Measurements from ENCODE around the gene OPA1.

The OPA1 gene

GRCh38 chr3:193686665-193687483, 93.9 kb downstream of the OPA1 start:
- TF ChIP-seq YY1 (IDR thresholded peaks at IDR 0.05; ENCODE audit: low read depth) (no peak), CREB1 (IDR thresholded peaks at IDR 0.05; ENCODE audit: low read depth) (no peak), USF1 (IDR thresholded peaks at IDR 0.05) (no peak), FOXM1 (IDR thresholded peaks at IDR 0.05; ENCODE audit: borderline replicate concordance, low read depth) (no peak), TCF12 (IDR thresholded peaks at IDR 0.05; ENCODE audit: low read depth) (no peak), ZBTB7A (IDR thresholded peaks at IDR 0.05; ENCODE audit: low read depth) (no peak), TEAD4 (IDR thresholded peaks at IDR 0.05) (no peak), NFIC (IDR thresholded peaks at IDR 0.05) (no peak), RAD21 (IDR thresholded peaks at IDR 0.05; ENCODE audit: low read depth) (no peak), TAF1 (IDR thresholded peaks at IDR 0.05; ENCODE audit: low read depth) (no peak), CEBPB (IDR thresholded peaks at IDR 0.05) (no peak), EP300 (IDR thresholded peaks at IDR 0.05; ENCODE audit: borderline replicate concordance) (no peak), EGR1 (IDR thresholded peaks at IDR 0.05) (no peak)
- TF ChIP-seq, protein P1, sequence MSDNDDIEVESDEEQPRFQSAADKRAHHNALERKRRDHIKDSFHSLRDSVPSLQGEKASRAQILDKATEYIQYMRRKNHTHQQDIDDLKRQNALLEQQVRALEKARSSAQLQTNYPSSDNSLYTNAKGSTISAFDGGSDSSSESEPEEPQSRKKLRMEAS (IDR thresholded peaks at IDR 0.05), result no peak
- TF ChIP-seq, protein P2, sequence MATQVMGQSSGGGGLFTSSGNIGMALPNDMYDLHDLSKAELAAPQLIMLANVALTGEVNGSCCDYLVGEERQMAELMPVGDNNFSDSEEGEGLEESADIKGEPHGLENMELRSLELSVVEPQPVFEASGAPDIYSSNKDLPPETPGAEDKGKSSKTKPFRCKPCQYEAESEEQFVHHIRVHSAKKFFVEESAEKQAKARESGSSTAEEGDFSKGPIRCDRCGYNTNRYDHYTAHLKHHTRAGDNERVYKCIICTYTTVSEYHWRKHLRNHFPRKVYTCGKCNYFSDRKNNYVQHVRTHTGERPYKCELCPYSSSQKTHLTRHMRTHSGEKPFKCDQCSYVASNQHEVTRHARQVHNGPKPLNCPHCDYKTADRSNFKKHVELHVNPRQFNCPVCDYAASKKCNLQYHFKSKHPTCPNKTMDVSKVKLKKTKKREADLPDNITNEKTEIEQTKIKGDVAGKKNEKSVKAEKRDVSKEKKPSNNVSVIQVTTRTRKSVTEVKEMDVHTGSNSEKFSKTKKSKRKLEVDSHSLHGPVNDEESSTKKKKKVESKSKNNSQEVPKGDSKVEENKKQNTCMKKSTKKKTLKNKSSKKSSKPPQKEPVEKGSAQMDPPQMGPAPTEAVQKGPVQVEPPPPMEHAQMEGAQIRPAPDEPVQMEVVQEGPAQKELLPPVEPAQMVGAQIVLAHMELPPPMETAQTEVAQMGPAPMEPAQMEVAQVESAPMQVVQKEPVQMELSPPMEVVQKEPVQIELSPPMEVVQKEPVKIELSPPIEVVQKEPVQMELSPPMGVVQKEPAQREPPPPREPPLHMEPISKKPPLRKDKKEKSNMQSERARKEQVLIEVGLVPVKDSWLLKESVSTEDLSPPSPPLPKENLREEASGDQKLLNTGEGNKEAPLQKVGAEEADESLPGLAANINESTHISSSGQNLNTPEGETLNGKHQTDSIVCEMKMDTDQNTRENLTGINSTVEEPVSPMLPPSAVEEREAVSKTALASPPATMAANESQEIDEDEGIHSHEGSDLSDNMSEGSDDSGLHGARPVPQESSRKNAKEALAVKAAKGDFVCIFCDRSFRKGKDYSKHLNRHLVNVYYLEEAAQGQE (IDR thresholded peaks at IDR 0.05; ENCODE audit: low read depth), result no peak

DNA sequence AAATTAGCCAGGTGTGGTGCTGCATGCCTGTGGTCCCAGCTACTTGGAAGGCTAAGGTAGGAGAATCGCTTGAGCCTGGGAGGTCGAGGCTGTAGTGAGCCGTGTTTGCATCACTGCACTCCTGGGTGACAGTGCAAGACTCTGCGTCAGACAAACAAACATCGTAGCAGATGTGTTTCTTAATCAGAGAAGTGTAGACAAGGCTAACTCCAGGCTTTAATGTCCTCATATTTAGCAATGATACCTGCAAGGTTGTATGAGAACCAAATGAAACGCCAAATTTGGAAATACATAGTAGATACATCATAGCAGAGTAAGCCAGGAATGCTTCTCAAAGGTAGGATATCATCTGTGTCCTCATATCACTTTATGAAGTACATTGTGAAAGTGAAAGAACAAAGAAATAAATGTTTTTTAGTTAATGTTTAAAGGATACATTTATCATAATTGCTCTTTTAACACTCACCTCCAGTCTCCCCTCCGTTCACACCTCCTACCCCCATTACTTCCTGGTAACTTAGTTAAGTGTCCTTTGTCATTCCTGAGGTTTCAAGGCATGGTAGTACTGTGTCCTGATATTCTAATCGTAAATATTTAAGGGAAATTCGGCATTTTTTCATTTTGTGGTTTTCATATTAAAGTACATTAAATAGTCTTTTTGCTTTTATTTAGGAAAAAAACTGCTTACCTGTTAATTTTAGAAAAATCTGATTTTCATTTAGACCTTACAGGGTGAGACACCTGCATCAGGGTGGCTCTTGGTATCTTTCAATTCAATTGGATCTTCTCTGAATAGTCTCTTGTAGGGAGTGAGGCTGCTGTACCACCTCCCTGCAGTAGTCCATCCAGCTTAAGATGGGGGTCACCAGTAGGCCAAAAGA, 96.1 kb downstream of the OPA1 start:
- TF ChIP-seq, protein P1 (IDR thresholded peaks at IDR 0.05), result no peak
- no peak for TF ChIP-seq RAD21 (IDR thresholded peaks at IDR 0.05; ENCODE audit: low read depth)
- TF ChIP-seq CEBPB (IDR thresholded peaks at IDR 0.05), result no peak
- no peak for TF ChIP-seq FOXM1 (IDR thresholded peaks at IDR 0.05; ENCODE audit: borderline replicate concordance, low read depth)
- no peak for TF ChIP-seq EGR1 (IDR thresholded peaks at IDR 0.05)
- TF ChIP-seq USF1 (IDR thresholded peaks at IDR 0.05), result no peak
- TF ChIP-seq YY1 (IDR thresholded peaks at IDR 0.05; ENCODE audit: low read depth), result no peak
- TF ChIP-seq, protein P2 (IDR thresholded peaks at IDR 0.05; ENCODE audit: low read depth), result no peak
- TF ChIP-seq ZBTB7A (IDR thresholded peaks at IDR 0.05; ENCODE audit: low read depth), result no peak
- TF ChIP-seq NFIC (IDR thresholded peaks at IDR 0.05), result no peak
- no peak for TF ChIP-seq TCF12 (IDR thresholded peaks at IDR 0.05; ENCODE audit: low read depth)
- no peak for TF ChIP-seq TEAD4 (IDR thresholded peaks at IDR 0.05)
- TF ChIP-seq TAF1 (IDR thresholded peaks at IDR 0.05; ENCODE audit: low read depth), result no peak

GRCh38 chr3:193693774-193694173, 100.8 kb downstream of the OPA1 start:
- no peak for TF ChIP-seq EGR1 (IDR thresholded peaks at IDR 0.05)
- no peak for TF ChIP-seq YY1 (IDR thresholded peaks at IDR 0.05; ENCODE audit: low read depth)
- no peak for TF ChIP-seq TEAD4 (IDR thresholded peaks at IDR 0.05)
- no peak for TF ChIP-seq ZBTB7A (IDR thresholded peaks at IDR 0.05; ENCODE audit: low read depth)
- TF ChIP-seq USF1 (IDR thresholded peaks at IDR 0.05), result no peak
- no peak for TF ChIP-seq CREB1 (IDR thresholded peaks at IDR 0.05; ENCODE audit: low read depth)
- TF ChIP-seq, protein P1 (IDR thresholded peaks at IDR 0.05), result no peak
- no peak for TF ChIP-seq NFIC (IDR thresholded peaks at IDR 0.05)
- TF ChIP-seq CEBPB (IDR thresholded peaks at IDR 0.05), result no peak
- TF ChIP-seq EP300 (IDR thresholded peaks at IDR 0.05; ENCODE audit: borderline replicate concordance), result no peak
- TF ChIP-seq, protein P2 (IDR thresholded peaks at IDR 0.05; ENCODE audit: low read depth), result no peak
- no peak for TF ChIP-seq FOXM1 (IDR thresholded peaks at IDR 0.05; ENCODE audit: borderline replicate concordance, low read depth)
- TF ChIP-seq RAD21 (IDR thresholded peaks at IDR 0.05; ENCODE audit: low read depth), result no peak
- no peak for TF ChIP-seq TAF1 (IDR thresholded peaks at IDR 0.05; ENCODE audit: low read depth)
- TF ChIP-seq TCF12 (IDR thresholded peaks at IDR 0.05; ENCODE audit: low read depth), result no peak
